Measurements from ENCODE around the gene TMEM238.

Gene TMEM238

DNA sequence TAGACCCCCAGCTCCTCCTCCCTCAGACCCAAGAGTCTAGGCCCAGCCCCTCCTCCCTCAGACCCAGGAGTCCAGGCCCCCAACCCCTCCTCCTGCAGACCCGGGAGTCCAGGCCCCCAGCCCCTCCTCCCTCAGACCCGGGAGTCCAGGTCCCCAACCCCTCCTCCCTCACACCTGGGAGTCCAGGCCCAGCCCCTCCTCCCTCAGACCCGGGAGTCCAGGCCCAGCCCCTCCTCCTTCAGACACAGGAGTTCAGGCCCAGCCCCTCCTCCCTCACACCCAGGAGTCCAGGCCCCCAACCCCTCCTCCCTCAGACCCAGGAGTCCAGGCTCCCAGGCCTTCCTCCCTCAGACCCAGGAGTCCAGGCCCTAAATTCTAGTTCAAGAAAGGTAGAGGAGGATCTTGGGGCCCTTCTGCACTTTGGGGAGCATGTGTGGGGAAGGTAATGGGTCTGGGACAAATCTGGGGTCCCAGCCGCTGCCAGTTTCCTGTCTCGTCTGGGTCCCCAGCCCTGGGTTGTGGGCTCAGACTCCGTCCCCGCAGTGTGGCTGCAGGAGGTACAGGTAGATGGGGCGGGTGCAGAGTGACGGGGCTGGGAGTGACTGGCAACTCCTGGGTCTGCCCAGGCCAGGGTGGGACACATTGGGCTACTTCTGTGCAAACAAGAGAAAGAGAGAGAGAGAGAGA lies 10.6 kb downstream of the TMEM238 start:
- TF ChIP-seq, protein P1, sequence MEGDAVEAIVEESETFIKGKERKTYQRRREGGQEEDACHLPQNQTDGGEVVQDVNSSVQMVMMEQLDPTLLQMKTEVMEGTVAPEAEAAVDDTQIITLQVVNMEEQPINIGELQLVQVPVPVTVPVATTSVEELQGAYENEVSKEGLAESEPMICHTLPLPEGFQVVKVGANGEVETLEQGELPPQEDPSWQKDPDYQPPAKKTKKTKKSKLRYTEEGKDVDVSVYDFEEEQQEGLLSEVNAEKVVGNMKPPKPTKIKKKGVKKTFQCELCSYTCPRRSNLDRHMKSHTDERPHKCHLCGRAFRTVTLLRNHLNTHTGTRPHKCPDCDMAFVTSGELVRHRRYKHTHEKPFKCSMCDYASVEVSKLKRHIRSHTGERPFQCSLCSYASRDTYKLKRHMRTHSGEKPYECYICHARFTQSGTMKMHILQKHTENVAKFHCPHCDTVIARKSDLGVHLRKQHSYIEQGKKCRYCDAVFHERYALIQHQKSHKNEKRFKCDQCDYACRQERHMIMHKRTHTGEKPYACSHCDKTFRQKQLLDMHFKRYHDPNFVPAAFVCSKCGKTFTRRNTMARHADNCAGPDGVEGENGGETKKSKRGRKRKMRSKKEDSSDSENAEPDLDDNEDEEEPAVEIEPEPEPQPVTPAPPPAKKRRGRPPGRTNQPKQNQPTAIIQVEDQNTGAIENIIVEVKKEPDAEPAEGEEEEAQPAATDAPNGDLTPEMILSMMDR (IDR thresholded peaks at IDR 0.05; ENCODE audit: low read depth, low read length): no peak
- no peak for DNase-seq
- Histone ChIP-seq H3K36me3 (no peaks in the 10 kb centered on the region), H3K9me3 (no peaks in the 10 kb centered on the region), H3K4me1 (peaks cover 16% of the 10 kb centered on the region), H3K4me3 (ENCODE audit: low read depth, low read length) (no peak overlapping the region), H3K27me3 (peaks cover 19% of the 10 kb centered on the region)

DNA sequence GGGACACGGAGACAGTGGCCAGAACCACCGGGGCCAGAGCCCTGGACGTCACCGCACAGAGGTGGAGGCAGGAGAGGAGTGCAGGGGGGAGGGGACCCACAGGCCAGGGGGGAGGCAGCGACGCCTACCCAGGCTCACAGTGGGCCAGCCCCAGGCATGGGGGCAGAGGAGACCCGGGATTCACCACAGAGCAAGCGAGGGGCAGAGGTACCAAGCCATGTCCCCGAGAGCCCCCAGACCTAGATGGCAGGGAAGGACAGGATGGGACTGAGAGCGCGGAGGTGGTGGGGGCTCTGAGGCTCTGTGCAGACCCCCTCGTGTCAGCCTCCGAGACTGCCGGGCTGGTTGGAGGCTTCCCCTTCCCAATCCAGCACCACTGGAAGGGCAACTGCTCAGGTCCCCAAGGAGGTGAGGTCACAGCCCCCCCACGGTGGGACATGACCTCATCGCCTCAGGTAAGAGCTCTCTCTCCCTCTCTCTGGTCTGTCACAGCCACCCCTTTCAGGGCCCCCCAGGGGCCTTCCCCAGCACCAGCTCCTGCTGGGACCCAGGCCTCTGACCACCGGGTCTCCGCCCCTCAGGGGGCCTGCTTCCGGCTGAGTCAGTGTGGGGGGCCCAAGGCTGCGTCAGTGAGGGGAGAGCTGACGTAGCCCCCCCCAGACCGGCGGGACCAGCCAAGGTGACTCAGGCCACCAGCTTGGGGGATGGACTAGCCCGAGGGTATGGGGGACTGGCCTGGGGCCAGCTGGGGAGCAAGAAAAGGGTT lies 11.6 kb downstream of the TMEM238 start:
- peaks cover 11% of the 10 kb centered on the region for H3K4me1 ChIP-seq
- peaks cover 19% of the 10 kb centered on the region for H3K27me3 ChIP-seq
- no peaks in the 10 kb centered on the region for H3K36me3 ChIP-seq
- TF ChIP-seq, protein P1 (IDR thresholded peaks at IDR 0.05; ENCODE audit: low read depth, low read length): no peak
- no peaks in the 10 kb centered on the region for H3K9me3 ChIP-seq
- no peak for DNase-seq
- H3K4me3 ChIP-seq (ENCODE audit: low read depth, low read length): no peak overlapping the region

DNA sequence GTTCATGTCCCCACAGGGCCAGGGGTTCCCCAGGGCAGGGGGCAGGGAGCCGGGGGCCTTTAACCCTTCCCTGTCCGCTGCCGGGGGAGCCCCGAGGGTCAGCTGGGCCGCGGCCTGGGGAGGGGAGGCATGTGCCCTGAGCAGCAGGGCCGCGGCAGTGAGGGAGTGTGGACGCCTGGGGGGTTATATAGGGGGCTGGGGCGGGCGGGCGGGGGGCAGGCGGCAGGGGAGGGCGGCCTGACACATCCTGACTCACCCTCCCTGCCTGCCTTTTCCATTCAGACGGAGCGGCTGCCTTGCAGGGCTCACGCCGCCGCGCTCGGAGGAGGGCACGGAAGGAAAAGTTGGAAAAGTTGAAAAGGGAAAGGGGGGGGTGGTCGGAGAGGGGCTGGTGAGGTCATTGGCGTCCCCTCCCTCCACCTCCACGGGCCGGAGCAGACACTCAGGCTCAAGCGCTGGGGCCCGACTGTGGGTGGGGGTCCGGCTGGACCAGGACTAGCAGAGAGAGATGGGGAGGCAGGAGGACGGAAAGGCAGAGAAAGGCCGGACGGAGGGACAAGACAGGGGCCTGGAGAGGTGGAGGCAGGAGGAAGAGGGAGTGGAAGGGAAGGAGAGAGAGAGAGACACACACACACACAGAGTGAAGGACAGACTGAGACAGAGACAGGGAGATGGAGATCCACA lies 13.6 kb downstream of the TMEM238 start, which contains the start of gene IL11:
TSS of gene IL11 (minus strand) at position 159 of the 684 bp plus-strand sequence. CDS start at position 6, 153 bp downstream.
- TF ChIP-seq, protein P1 (IDR thresholded peaks at IDR 0.05; ENCODE audit: low read depth, low read length): no peak
- H3K27me3 ChIP-seq: peaks cover 19% of the 10 kb centered on the region
- H3K36me3 ChIP-seq: no peaks in the 10 kb centered on the region
- no peak for DNase-seq
- H3K4me3 ChIP-seq (ENCODE audit: low read depth, low read length): peak within 1 kb of the TSS; percentile 46
- H3K9me3 ChIP-seq: no peaks in the 10 kb centered on the region
- H3K4me1 ChIP-seq: peaks cover 9% of the 10 kb centered on the region

DNA sequence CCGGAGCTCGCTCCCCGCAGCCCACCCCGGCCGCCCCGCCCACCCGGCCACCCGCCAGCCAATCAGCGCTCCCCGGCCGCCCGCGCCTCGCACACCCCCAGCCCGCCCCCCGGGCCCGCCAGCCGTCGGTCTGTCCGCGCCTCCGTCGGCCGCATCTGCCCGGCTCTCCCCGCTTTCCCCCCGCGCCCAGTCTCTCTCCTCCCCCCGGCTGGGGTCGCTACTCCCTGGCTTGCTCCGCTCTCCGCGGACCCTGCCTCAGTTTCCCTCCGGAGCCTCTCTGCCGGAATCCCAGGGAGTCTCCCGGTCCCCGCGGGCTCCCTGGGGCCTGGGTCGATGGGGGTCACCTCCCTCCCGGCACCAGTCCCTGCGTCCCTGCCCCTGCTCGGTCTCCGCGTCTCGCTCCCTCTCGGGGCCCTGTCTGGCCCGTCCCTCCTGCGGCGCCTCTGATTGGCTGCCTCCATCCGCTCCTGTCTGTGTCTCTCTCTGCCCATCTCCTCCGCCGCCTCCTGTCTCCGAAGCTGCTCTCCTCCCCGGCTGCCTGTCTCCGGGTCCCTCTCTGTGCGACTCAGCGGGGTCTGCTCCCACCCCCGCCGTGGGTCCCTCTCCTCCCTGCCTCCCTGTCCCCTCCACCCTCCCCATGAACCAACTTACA lies 14.3 kb downstream of the TMEM238 start:
- Histone ChIP-seq H3K4me3 (ENCODE audit: low read depth, low read length) (peak overlapping the region; percentile 46), H3K27me3 (peaks cover 19% of the 10 kb centered on the region), H3K4me1 (peaks cover 9% of the 10 kb centered on the region), H3K9me3 (no peaks in the 10 kb centered on the region), H3K36me3 (no peaks in the 10 kb centered on the region)
- TF ChIP-seq, protein P1 (IDR thresholded peaks at IDR 0.05; ENCODE audit: low read depth, low read length): no peak
- DNase-seq: peak; percentile 85

DNA sequence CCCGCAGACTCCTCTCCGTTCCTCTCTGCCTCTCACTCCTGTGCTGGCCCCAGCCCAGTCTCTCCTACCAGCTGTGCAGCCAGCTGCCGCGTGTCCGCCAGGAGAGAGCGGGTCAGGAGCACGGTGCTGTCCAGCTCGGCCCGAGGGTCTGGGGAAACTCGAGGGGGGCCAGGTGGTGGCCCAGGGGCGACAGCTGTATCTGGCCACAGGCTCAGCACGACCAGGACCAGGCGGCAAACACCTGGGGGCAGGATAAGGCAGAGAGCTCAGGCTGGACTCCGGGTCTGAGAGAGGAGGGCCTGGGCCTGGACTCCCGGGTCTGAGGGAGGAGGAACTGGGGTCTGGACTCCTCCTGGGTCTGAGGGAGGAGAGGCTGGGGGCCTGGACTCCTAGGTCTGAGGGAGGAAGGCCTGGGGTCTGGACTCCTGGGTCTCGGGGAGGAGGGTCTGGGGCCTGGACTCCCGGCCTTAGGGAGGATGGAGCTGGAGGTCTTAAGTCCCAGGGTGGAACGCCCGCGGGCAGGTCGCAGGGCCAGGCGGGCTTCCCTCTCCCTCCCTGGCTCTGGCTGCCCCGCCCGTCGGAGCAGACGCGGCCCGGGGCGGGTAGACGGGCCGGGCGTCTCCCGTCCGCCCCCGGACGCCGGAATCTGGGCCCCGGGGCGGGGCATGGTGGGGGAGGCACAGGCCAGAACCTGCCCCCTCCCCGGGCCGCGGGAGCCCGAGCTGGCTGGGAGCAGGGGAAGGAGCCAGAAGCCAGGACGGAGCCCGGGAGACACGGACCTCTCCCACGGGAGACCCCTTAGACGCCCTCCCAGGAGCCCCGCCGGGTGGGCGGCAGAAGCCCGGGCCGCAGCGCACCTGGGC lies 15.2 kb downstream of the TMEM238 start:
- DNase-seq: no peak
- no peaks in the 10 kb centered on the region for H3K9me3 ChIP-seq
- TF ChIP-seq, protein P1 (IDR thresholded peaks at IDR 0.05; ENCODE audit: low read depth, low read length): no peak
- no peaks in the 10 kb centered on the region for H3K36me3 ChIP-seq
- H3K4me1 ChIP-seq: peaks cover 9% of the 10 kb centered on the region
- peaks cover 19% of the 10 kb centered on the region for H3K27me3 ChIP-seq
- H3K4me3 ChIP-seq (ENCODE audit: low read depth, low read length): peak overlapping the region; percentile 26

Data from BE2C (cell line).